ENCODE results near the gene SMPD3.

SMPD3 gene

DNA sequence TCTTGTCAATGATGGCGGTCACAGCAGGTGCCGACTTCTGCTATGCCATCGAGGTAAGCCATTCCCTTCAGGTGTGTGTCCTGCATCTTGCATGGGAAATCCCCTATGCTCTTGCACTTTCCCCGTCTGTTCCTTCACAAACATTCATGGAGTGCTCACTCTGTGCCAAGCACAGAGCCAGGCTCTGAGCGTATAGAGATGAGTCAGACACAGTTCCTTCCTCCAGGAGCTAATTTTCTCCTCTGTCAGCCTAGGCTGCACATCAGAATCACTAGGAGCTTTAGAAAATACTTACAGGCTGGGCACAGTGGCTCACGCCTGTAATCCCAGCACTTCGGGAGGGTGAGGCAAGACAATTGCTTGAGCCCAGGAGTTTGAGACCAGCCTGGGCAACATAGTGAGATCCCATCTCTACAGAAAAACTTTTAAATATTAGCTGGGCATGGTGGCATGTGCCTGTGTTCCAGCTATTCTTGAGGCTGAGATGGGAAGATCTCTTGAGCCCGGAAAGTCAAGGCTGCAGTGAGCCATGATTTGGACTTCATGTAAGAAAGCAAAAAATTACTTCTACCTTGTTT is 123.4 kb downstream of the SMPD3 start:
- Histone ChIP-seq H3K27ac (ENCODE audit: low read depth, low read length) (no peak overlapping the region), H3K36me3 (ENCODE audit: insufficient read depth, low read length) (0 out of 2 replicates have a peak, but pooled peaks cover 6% of the 10 kb centered on the region), H3K27me3 (ENCODE audit: insufficient read depth, low read length) (no peaks in the 10 kb centered on the region), H3K4me3 (ENCODE audit: low read depth, low read length) (no peak overlapping the region), H3K4me1 (ENCODE audit: control insufficient read depth, insufficient read depth, low read length, unreplicated experiment) (peaks cover 12% of the 10 kb centered on the region), H2AFZ (ENCODE audit: low read length, unreplicated experiment) (no peak overlapping the region), H3K79me2 (ENCODE audit: control insufficient read depth, insufficient read depth, low read length, unreplicated experiment) (no peaks in the 10 kb centered on the region)

DNA sequence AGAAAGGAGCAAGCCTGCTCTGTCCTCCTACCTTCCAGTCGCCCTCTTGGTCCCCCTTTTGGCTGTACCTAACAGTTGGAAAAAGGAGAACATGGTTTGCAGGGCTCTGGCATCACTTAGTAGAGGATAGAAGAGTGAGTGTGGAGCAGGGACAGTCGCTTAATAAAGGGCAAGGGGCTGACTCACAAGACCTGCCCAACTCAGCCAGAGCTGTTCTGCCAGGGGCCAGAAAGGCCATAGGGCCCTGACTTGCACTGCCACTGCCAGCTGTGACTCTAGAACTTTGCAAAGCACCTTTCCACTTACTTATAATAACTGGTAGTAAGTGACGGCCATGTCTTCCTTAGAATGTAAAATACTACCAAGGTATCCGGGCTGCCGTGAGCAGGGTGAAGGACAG is 124.0 kb downstream of the SMPD3 start:
- 0 out of 2 replicates have a peak, but pooled peaks cover 6% of the 10 kb centered on the region for H3K36me3 ChIP-seq (ENCODE audit: insufficient read depth, low read length)
- no peak overlapping the region for H3K4me3 ChIP-seq (ENCODE audit: low read depth, low read length)
- no peak overlapping the region for H3K27ac ChIP-seq (ENCODE audit: low read depth, low read length)
- no peaks in the 10 kb centered on the region for H3K79me2 ChIP-seq (ENCODE audit: control insufficient read depth, insufficient read depth, low read length, unreplicated experiment)
- peaks cover 12% of the 10 kb centered on the region for H3K4me1 ChIP-seq (ENCODE audit: control insufficient read depth, insufficient read depth, low read length, unreplicated experiment)
- H2AFZ ChIP-seq (ENCODE audit: low read length, unreplicated experiment) = no peak overlapping the region
- no peaks in the 10 kb centered on the region for H3K27me3 ChIP-seq (ENCODE audit: insufficient read depth, low read length)

DNA sequence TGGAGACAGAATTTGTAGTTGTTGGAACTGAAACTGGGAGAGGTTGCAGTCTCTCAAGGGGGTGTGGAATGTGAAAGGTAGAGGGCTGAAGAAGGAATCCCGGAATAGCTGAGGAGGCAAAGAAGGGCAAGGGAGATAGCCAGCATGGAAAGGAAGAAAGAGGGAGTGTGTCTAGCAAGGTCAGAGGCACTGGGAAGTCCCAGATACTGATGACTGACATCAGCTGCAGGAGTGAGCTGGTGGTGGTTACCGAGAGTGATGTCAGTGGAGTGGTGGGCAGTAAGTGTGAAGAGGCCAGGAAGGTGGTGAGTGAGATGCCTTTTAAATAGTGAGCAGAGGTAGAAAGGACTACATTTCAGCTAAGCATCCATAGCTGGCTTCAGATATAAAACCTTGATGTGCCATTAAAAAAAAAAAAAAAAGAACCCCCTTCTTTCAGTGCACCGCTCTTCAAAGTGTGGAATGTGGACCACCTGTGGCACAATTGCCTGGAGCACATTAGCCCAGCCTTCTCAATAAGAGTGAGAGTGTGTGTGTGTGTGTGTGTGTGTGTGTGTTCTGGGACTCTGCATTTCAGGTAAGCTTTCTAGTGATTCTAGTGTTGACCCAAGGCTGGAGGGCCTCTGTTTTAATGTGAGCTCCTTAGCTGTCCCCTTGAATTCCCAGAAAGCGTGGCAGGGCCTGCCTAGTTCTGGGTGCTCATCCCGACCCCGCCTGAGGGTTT is 129.0 kb downstream of the SMPD3 start:
- Histone ChIP-seq H3K4me3 (ENCODE audit: low read depth, low read length) (no peak overlapping the region), H3K27me3 (ENCODE audit: insufficient read depth, low read length) (no peaks in the 10 kb centered on the region), H3K36me3 (ENCODE audit: insufficient read depth, low read length) (0 out of 2 replicates have a peak, but pooled peaks cover 6% of the 10 kb centered on the region), H3K79me2 (ENCODE audit: control insufficient read depth, insufficient read depth, low read length, unreplicated experiment) (peaks cover 5% of the 10 kb centered on the region), H2AFZ (ENCODE audit: low read length, unreplicated experiment) (no peak overlapping the region), H3K4me1 (ENCODE audit: control insufficient read depth, insufficient read depth, low read length, unreplicated experiment) (peaks cover 3% of the 10 kb centered on the region), H3K27ac (ENCODE audit: low read depth, low read length) (no peak overlapping the region)

DNA sequence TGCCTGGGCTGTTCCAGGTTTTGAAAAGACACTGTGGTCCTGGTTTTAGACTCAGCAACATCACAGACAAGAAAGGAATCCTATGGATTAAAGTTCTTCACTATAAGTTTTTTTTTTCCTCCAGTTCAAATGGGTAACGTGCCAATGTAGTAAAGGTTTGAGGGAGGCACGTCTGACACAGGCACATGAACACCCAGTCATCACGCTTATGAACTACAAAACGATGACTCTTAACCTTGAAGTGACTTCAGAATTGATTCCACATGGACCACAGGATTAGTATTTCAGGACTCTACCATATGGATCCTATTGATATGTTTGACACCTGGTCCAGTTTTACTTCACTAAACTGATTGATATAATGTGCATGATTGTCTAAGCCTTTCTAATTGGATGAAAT is 135.2 kb downstream of the SMPD3 start:
- Histone ChIP-seq H3K79me2 (ENCODE audit: control insufficient read depth, insufficient read depth, low read length, unreplicated experiment) (peaks cover 53% of the 10 kb centered on the region), H3K27ac (ENCODE audit: low read depth, low read length) (no peak overlapping the region), H3K4me3 (ENCODE audit: low read depth, low read length) (no peak overlapping the region), H2AFZ (ENCODE audit: low read length, unreplicated experiment) (no peak overlapping the region), H3K36me3 (ENCODE audit: insufficient read depth, low read length) (no peaks in the 10 kb centered on the region), H3K27me3 (ENCODE audit: insufficient read depth, low read length) (no peaks in the 10 kb centered on the region), H3K4me1 (ENCODE audit: control insufficient read depth, insufficient read depth, low read length, unreplicated experiment) (peaks cover 19% of the 10 kb centered on the region)

DNA sequence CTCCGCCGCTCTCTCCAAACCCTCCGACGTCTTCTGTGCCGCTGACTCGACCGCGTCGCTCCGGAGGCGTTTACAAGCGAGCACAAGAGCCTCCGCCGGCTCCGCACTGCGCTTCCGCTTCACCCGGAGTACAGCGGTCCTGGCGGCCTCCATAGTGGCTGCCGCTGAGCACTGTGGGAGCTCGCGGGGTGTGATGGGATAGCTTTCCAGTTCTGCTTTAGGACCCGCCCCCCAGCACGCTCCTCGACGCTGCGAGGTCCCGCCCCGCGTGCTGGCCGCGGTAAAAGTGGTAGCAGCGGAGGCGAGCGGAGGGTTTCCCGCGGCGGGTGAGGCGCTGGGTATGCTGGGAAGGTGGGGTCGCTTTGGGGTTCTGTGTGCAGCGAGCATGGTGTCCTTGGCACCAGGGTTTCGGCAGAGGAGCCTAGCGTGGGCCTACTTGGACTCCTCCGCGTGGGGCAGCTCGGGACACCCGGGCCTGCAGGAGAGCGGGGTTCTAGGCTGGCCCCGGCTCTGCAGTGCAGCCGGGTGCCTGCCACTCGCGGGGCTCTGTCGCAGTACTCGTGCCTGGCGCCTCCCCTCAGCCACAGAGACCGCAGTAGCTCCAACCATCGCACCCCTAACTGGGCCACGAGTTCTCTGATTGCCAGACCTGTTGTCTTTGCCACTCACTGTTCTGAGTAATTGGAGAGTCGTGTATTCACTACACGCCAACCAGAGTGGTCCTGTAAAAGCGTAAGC is 137.4 kb downstream of the SMPD3 start, which contains the start of the genes PRMT7 and SLC7A6OS:
PRMT7 (plus strand) TSS at position 246 of the 738 bp plus-strand sequence. CDS start 4,961 bp downstream, outside the sequence.
SLC7A6OS (minus strand) TSS at position 173 of the 738 bp plus-strand sequence; CDS start at position 153, 20 bp downstream.
- Histone ChIP-seq H3K27ac (ENCODE audit: low read depth, low read length) (peak within 1 kb of the TSS; percentile 53; the same call in 1 of the 2 replicates), H3K36me3 (ENCODE audit: insufficient read depth, low read length) (peaks cover 7% of the 10 kb centered on the region; the same call in 1 of the 2 replicates), H3K4me3 (ENCODE audit: low read depth, low read length) (peak within 1 kb of the TSS; percentile 86), H2AFZ (ENCODE audit: low read length, unreplicated experiment) (peak within 1 kb of the TSS; percentile 81), H3K4me1 (ENCODE audit: control insufficient read depth, insufficient read depth, low read length, unreplicated experiment) (peaks cover 19% of the 10 kb centered on the region), H3K79me2 (ENCODE audit: control insufficient read depth, insufficient read depth, low read length, unreplicated experiment) (peaks cover 55% of the 10 kb centered on the region), H3K27me3 (ENCODE audit: insufficient read depth, low read length) (no peaks in the 10 kb centered on the region)

DNA sequence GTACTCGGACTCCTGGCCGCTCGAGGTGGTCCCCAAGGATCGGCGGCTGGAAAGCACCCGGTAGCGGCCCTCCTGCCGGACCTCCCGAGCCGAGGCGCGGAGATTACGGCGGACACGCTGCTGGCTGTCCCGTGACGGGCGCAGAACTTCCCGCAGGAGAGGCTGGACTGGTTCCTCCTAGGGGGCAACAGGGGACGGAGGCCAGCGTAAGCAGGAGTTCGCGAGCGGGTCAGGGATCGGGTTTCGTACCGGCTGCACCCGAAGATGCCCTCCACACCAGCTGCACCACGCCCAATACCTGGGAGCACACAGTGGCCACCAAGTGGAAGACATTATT is 137.9 kb downstream of the SMPD3 start:
- Histone ChIP-seq H3K79me2 (ENCODE audit: control insufficient read depth, insufficient read depth, low read length, unreplicated experiment) (peaks cover 56% of the 10 kb centered on the region), H3K27me3 (ENCODE audit: insufficient read depth, low read length) (no peaks in the 10 kb centered on the region), H3K36me3 (ENCODE audit: insufficient read depth, low read length) (peaks cover 7% of the 10 kb centered on the region; the same call in 1 of the 2 replicates), H3K4me3 (ENCODE audit: low read depth, low read length) (peak overlapping the region; percentile 86), H2AFZ (ENCODE audit: low read length, unreplicated experiment) (peak overlapping the region; percentile 77), H3K4me1 (ENCODE audit: control insufficient read depth, insufficient read depth, low read length, unreplicated experiment) (peaks cover 19% of the 10 kb centered on the region), H3K27ac (ENCODE audit: low read depth, low read length) (peak overlapping the region; percentile 53; the same call in 1 of the 2 replicates)

DNA sequence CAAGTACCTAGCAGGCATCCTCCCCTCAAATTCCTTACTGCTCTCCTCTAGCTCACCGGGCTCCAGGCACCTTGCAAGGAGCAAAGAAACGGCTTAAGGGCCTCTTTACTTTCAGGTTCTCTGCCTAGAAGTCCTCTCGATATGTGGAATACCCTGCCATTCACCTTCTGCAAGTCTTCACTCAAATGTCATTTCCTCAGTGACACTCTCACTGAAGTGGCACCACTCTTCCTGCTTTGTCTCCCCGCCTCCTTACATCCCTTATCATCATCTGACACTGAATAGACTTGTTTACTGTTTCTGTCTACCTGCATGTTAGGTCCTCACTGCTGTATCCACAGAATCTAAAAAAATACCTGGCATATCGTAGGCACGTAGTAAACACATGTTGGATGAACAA is 138.5 kb downstream of the SMPD3 start:
- H3K4me3 ChIP-seq (ENCODE audit: low read depth, low read length) = peak overlapping the region; percentile 86
- no peak overlapping the region for H2AFZ ChIP-seq (ENCODE audit: low read length, unreplicated experiment)
- H3K79me2 ChIP-seq (ENCODE audit: control insufficient read depth, insufficient read depth, low read length, unreplicated experiment) = peaks cover 57% of the 10 kb centered on the region
- peaks cover 7% of the 10 kb centered on the region; the same call in 1 of the 2 replicates for H3K36me3 ChIP-seq (ENCODE audit: insufficient read depth, low read length)
- H3K27ac ChIP-seq (ENCODE audit: low read depth, low read length) = no peak overlapping the region; the same call in 1 of the 2 replicates
- H3K4me1 ChIP-seq (ENCODE audit: control insufficient read depth, insufficient read depth, low read length, unreplicated experiment) = peaks cover 19% of the 10 kb centered on the region
- no peaks in the 10 kb centered on the region for H3K27me3 ChIP-seq (ENCODE audit: insufficient read depth, low read length)

All from ACC112 (cell line).